KMS-11 (cell line): ENCODE results near the gene NDUFS6.

ENCODE experiments used
- H2AFZ ChIP-seq: fragments of 200-600 bp; sonication (generic); 2 replicates; pipeline ENCODE4 v1.6.1; 2016; ENCODE audit warnings: antibody characterized with exemption, mixed run types, low read depth
- H3K27ac ChIP-seq: fragments of 200-600 bp; sonication (generic); 2 replicates; pipeline ENCODE4 v1.6.1; 2016; ENCODE audit warnings: mild to moderate bottlenecking, mixed run types
- H3K27me3 ChIP-seq: fragments of 200-600 bp; sonication (generic); 2 replicates; pipeline ENCODE4 v1.6.1; 2017; ENCODE audit warnings: mild to moderate bottlenecking, low read depth, mixed run types, moderate library complexity; ENCODE audit not compliant: insufficient read depth
- H3K36me3 ChIP-seq: fragments of 200-600 bp; sonication (generic); 2 replicates; pipeline ENCODE4 v1.6.1; 2017; ENCODE audit warnings: mild to moderate bottlenecking, mixed run types; ENCODE audit not compliant: insufficient read depth
- H3K4me1 ChIP-seq: fragments of 200-600 bp; sonication (generic); 2 replicates; pipeline ENCODE4 v1.6.1; 2016; ENCODE audit warnings: mild to moderate bottlenecking, low read depth, mixed run types; ENCODE audit not compliant: poor library complexity, severe bottlenecking
- H3K4me2 ChIP-seq: fragments of 200-600 bp; sonication (generic); 2 replicates; pipeline ENCODE4 v1.7.0; 2016; ENCODE audit warnings: mild to moderate bottlenecking, mixed run types
- H3K4me3 ChIP-seq: fragments of 200-600 bp; sonication (generic); IDR thresholded peaks from 2 replicates; pipeline ENCODE4 v1.6.1; 2017; ENCODE audit warnings: low read depth, low read length, mixed read lengths; ENCODE audit not compliant: insufficient read depth
- H3K79me2 ChIP-seq: fragments of 200-600 bp; sonication (generic); 2 replicates; pipeline ENCODE4 v1.6.1; 2016; ENCODE audit warnings: low read depth, mixed run types; ENCODE audit not compliant: insufficient read depth
- H3K9ac ChIP-seq: fragments of 200-600 bp; sonication (generic); 2 replicates; pipeline ENCODE4 v1.6.1; 2016; ENCODE audit warnings: mild to moderate bottlenecking, mixed run types
- H4K20me1 ChIP-seq: fragments of 200-600 bp; sonication (generic); 2 replicates; pipeline ENCODE4 v1.6.1; 2016; ENCODE audit warnings: mild to moderate bottlenecking, mixed run types; ENCODE audit not compliant: insufficient read depth
- CTCF ChIP-seq: fragments of 200-600 bp; sonication (generic); conservative IDR thresholded peaks from 2 replicates; pipeline ENCODE4 v1.6.1; 2017; ENCODE audit warnings: low read depth, mild to moderate bottlenecking, antibody characterized with exemption, low read length, moderate library complexity, mixed read lengths

Gene NDUFS6

DNA sequence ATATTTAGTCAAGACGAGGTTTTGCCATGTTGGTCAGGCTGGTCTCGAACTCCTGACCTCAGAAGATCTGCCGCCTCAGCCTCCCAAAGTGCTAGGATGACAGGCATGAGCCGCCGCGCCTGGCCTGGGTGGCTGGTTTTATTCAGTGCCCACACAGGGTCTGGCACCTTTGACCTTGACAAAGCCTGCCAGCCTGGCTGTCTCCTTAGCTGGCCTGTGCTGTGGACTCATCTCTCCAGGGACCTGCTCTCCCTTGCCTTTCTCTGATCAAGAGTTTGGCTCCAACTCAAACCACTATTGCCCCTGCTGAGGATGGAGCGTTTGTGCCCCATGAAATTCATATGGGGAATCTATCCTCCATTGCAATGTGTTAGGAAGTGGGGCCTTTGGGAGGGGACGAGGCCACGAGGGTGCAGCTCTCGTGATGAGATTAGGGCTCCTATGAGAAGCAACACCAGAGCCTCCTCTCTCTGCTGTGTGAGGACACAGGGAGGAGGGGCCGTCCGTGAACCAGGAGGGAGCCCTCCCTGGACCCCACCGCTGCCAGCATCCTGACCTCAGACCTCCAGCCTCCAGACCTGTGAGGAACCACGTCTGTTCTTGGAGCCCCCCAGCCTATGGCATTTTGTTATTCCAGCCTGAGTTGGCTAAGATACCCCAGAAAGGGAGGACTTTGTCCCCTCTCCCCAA is 46.5 kb upstream of the NDUFS6 start:
- H3K27me3 ChIP-seq, result peaks cover 11% of the 10 kb centered on the region
- no peaks in the 10 kb centered on the region for H3K79me2 ChIP-seq
- no peaks in the 10 kb centered on the region for H3K36me3 ChIP-seq
- no peak overlapping the region for H3K9ac ChIP-seq
- no peaks in the 10 kb centered on the region for H3K4me1 ChIP-seq
- no peak overlapping the region for H3K27ac ChIP-seq
- H3K4me3 ChIP-seq, result no peak overlapping the region
- no peaks in the 10 kb centered on the region for H4K20me1 ChIP-seq
- no peak overlapping the region for H3K4me2 ChIP-seq
- TF ChIP-seq CTCF, result no peak
- no peak overlapping the region for H2AFZ ChIP-seq

DNA sequence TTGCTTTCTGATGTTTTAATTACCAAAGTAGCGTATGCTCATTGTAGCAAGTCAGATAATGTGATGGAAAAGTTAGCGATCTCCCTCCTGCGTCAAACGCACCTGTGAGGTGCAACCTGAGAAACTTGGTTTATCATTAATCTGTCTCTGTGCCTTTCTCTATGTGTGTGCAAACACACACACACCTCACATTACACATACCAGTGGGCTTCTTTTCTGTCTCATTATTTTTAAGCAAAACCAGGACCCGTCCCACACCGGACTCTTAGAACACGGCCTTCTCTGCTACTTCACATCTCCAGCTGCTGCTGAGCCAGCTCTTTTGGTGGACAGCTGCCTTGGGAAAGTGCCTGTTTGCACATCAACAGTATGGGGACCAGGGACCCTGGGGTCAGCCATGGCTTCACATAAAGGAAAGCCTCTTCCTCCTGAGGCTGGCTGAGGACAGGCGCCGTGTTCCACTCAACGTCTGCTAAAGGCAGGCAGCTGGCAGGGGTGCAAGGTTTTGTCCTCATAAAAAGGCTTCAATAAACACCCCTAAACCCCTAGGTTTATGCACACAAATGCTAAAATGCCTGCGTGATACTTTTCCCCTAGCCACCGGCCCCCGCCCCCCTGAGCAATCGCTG is 45.8 kb upstream of the NDUFS6 start:
- H3K27me3 ChIP-seq, result peaks cover 9% of the 10 kb centered on the region

GRCh38 chr5:1756481-1756880 is 44.7 kb upstream of the NDUFS6 start:
- Histone ChIP-seq H3K27me3 (peaks cover 9% of the 10 kb centered on the region), H3K4me1 (no peaks in the 10 kb centered on the region)

More for the DNA sequence above, 45.8 kb upstream of the NDUFS6 start:
- Histone ChIP-seq H3K36me3 (no peaks in the 10 kb centered on the region), H3K27ac (no peak overlapping the region), H3K9ac (no peak overlapping the region), H3K4me1 (no peaks in the 10 kb centered on the region), H3K4me2 (no peak overlapping the region), H2AFZ (no peak overlapping the region), H3K79me2 (no peaks in the 10 kb centered on the region), H4K20me1 (no peaks in the 10 kb centered on the region), H3K4me3 (no peak overlapping the region)
- no peak for TF ChIP-seq CTCF

GRCh38 chr5:1757511-1757910 is 43.7 kb upstream of the NDUFS6 start:
- Histone ChIP-seq H4K20me1 (no peaks in the 10 kb centered on the region), H3K27ac (no peak overlapping the region), H3K4me1 (no peaks in the 10 kb centered on the region), H3K9ac (no peak overlapping the region), H2AFZ (no peak overlapping the region), H3K4me2 (no peak overlapping the region), H3K79me2 (no peaks in the 10 kb centered on the region), H3K36me3 (no peaks in the 10 kb centered on the region), H3K27me3 (peaks cover 6% of the 10 kb centered on the region; the same call in 1 of the 2 replicates), H3K4me3 (no peak overlapping the region)
- no peak for TF ChIP-seq CTCF

More at GRCh38 chr5:1756481-1756880, 44.7 kb upstream of the NDUFS6 start:
- Histone ChIP-seq H3K4me2 (no peak overlapping the region), H2AFZ (no peak overlapping the region), H4K20me1 (no peaks in the 10 kb centered on the region), H3K4me3 (no peak overlapping the region), H3K27ac (no peak overlapping the region), H3K36me3 (no peaks in the 10 kb centered on the region), H3K9ac (no peak overlapping the region), H3K79me2 (no peaks in the 10 kb centered on the region)
- no peak for TF ChIP-seq CTCF
